NCI-H1694 (cell line): ENCODE results near the gene GMDS.

ENCODE experiments used
- DNase-seq: peaks from one replicate; lab custom pipeline; 2025; lab: John Stamatoyannopoulos, UW

GMDS gene

GRCh38 chr6:1800845-1801244 is 444.6 kb downstream of the GMDS start:
- DNase-seq = no peak

DNA sequence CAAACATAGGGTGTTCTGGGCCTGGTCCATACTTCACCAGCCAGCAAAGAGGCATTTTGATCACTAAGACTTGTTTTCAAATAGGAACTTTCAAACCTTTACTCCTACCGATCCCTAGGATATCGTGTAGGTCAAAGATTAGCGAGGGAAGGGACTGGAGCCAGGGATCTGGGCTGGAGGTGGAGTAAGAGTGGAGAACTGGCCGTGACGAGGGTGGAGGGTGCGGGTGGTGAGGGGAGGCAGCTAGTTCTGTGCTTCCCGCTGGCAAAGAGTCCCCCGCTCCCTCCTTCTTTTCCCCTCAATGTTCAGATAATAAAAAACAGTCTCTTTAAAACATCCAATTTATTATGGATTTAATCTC is 446.5 kb downstream of the GMDS start:
- DNase-seq = no peak

- no peak for DNase-seq
These were observed 447.0 kb downstream of the GMDS start for GRCh38 chr6:1798303-1798964.

DNA sequence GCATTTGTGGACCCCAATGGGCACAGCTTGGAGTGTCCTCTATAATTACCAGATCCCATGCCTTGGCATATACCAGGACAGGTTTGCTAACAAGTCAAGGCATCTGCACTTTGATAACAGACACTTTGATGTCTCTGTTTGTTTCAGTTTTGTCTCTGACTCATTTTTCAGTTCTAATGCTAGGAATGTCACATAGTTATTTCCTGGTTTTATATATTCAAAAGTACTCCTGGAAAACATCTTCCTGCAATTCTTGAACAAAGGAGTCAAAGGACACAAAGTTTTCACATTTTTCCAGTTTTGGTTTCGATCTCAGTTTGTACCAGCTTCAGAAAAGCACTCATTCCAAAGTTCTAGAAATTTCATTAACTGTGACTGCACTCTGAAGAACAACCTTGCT is 447.6 kb downstream of the GMDS start:
- no peak for DNase-seq

- no peak for DNase-seq
These were observed 448.5 kb downstream of the GMDS start for GRCh38 chr6:1796706-1797529.

- DNase-seq = no peak
These were observed 449.5 kb downstream of the GMDS start for GRCh38 chr6:1795910-1796309.

- no peak for DNase-seq
These were observed 452.4 kb downstream of the GMDS start for GRCh38 chr6:1792989-1793388.

DNA sequence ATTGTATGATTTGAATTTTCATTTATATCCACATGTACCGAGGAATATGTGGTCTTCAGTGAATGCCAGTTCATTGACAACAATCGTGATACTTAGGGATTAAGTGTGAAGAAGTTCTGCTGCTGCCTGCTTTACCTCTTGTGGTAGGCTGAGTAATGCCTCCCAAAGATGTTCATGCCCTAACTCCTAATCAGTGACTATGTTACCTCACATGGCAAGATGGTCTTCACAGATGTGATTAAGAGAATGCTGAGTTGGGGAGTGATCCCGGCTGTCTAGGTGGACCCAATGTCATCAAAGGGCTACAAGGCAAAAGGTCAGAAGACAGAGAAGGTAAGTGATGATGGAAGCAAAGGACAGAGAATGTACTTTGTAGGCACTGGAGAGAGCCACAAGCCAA is 454.7 kb downstream of the GMDS start:
- no peak for DNase-seq

DNA sequence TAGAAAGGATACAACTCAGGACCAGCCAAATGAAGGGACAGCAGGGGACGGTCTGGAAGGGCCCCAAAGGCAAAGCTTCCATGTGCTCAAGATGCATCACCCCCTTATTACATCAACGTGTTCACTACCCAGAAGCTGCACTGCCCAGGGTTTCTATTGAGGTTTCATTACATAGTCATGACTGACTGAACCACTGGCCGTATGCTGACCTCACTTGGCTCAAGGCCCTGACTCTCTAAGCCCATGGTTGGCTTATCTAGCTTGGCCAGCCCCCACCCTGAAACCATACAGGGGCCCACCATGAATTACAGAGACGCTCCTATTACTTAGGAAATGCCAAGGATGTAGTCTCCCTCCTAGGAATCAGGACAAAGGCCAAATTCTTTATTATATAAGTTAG is 456.3 kb downstream of the GMDS start:
- no peak for DNase-seq

DNA sequence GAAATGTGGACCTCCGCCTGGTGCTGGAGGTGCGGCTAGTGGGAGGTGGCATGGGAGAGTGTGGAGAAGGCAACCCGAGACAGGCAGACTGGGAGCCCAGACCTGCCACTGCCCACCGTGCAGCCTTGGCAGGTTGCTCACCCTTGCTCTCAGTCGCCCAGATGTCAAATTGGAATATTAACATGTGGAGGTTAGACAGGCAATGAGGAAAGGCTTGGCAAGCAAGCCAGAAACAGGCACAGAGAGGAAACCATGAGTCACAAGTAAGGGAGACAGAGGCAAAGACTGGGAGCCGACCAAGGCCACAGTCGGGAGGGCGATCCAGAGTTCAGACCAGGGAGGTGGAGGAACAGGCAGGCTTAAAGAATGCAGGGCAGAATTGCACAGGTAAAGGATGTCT is 457.5 kb downstream of the GMDS start:
- DNase-seq = no peak

GRCh38 chr6:1786455-1787453 is 458.7 kb downstream of the GMDS start:
- no peak for DNase-seq

DNA sequence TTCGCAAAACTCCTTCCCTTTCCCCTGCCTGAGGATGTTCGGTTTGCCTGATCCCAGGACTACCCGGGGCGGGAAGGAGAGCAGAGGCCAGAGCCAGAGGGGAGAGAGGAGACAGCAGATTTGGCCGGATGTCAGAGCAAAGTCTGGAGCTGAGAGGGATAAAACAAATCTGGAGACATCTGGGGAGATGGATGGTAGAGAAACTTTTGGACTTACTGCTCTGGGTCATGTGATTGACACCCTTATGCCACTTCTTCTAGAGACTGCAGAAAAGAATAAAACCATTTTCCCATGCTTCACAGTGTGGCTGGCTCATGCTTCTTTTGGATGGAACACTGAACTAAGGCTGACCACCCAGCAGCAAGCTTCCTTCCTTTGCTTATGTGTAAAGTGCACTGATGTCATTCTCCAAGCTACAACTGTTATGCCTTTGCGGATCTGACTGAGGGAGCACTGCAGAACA is 461.0 kb downstream of the GMDS start:
- DNase-seq = no peak

DNA sequence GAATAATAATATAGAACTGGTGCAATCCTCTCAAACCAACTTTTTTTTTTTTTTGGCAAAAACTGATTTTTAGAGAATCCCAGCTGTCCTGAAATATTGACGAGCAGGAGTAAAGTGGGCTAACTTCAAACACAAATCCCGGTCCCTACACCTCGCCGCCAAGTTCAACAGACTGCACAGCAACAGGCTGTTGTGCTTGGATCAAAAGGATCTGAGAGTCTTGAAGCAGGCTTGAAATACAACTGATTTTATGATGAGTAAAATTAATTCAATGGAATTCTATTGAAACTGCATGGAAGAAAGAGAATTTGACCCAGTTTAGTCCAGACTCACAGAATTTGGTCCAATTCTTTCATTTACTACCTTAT is 463.6 kb downstream of the GMDS start:
- DNase-seq = no peak

GRCh38 chr6:1781152-1781816 is 464.1 kb downstream of the GMDS start:
- DNase-seq = no peak

DNA sequence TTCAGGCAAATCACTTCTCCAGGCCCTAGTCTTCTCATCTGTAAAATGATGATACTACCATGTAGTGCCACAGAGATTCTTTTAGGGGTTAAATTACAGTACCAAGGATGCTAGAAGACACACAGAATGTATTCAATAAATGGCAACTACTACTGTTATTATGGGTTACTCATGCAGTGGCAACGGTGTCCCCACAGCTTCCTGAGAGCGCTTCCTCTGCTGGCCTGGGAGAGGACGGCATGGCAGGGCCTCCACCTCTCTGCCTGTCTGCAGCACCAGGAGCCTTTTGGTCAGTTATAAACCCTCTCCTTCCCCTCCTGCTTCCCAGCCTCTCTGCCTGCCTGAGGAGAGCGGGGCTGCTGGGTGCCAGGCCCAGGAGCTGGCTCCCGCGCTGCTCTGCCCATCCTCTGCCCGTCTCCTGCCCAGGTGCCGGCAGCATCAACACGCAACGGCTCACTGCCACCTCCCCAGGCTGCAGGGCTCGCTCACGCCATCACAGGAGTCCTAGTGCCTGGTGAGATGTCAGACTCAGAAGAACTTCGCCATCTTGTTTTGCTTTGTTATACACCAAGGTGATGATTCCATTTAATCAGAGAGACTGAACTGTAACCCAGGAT is 465.0 kb downstream of the GMDS start:
- no peak for DNase-seq

DNA sequence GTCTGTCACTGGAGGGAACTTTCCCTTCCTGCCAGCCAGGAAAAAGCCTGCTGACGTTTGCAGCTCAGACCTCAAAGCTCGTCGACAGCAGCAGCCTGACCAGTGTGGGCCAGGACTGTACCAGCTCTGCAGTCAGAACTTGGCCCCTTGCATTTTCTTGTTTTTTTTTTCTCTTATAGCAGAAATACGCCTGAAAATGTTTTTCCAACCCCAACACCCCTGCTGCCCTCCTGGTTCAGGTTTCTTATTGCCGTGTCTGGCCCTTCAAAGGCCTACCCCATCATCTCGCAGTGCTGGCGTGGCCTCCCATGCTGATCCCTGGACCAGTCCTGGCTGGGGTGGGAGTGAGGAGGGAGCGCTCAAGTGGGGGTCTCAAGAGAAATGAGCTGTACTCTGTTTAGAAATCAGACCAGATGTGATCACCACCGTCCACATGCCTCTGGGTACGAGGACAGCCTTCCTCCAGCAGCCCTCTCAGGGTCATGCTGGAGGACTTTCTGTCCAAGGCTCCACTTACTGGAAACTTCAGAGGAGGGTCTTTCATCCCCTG is 466.6 kb downstream of the GMDS start:
- DNase-seq = no peak

GRCh38 chr6:1777921-1778685 is 467.3 kb downstream of the GMDS start:
- DNase-seq = no peak

DNA sequence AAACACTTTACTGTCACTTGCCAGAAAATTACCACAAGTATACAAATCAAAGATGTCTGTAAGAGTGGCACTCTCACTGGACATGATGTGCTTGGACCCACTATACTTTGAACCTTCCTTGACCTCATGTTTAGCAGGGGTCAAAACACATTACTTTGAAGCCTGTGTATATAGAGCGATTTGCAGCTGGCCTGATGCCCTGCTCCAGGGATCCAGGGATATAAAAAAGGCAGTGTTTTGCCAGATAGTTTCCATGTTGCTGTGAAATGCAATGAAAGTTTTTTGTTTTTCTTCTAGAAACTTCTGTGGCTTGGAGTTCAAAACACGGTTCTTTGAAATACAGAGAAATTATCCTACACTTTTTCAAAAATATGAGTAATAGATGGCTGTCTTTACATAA is 470.0 kb downstream of the GMDS start:
- DNase-seq = no peak

DNA sequence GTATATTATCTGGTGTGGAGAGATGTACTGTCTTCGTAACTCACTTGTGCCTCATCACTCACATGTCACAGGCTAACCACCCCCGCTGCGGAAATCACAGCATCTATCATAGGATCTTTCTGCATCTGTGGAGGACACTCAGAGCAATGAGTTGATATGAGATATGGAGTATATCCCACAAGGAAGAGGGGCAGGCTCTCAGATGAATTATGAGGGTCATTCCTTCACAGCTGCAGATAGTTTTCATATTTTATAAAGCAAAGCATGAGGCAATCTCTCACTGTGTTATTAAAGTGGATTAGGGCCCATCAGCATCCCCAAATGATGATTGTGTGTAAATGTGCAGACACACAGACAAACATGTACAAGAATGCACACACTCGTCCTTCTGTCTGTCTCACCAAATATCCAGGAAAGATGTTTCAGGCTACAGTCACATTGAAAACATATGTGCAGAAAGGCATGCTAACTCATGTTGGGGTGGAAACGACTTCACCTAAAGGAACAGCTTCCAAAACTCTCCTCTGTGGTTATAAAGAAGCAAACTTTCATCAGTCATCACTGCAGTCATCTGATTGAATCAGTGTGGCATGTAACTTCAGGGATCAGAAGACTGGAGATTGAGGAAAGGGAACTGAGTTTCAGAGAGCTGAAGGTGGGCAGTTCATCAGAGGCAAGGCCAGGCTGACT is 471.0 kb downstream of the GMDS start:
- DNase-seq = no peak

DNA sequence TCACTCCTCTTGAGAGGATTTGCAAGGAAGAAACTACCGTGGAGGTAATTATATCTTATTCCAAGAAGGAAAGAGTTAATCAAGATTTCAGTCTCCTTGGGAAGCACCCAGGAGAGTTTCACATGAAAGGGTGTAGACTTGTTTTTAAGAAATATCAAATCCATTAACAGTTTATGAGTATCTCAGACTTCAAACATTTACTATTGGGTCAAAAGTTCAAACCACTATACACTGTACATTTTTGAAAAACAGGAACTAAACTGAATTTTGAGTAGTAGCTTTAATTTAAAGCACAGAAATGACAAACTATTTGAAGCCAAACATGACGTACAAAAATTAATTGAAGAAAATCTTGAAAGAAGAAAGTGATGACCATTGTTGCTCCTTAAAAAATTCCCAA is 471.7 kb downstream of the GMDS start:
- DNase-seq = no peak
